GM18511 (cell line): ENCODE results near the gene WDR74.
"Not testable (repeated sequence)": the region's sequence is repeated elsewhere in the genome, so short reads cannot be mapped to it uniquely, and the experiment has no call there.

Source experiments
- ATAC-seq: cut with Tn5 transposase; IDR thresholded peaks from one replicate; pipeline ENCODE4 v1.9.1; 2021; ENCODE audit warnings: mild to moderate bottlenecking, moderate library complexity; ENCODE audit not compliant: unreplicated experiment

The WDR74 gene

GRCh38 chr11:62839050-62839945 is at the start of gene WDR74:
WDR74 (minus strand) TSS chr11:62839590; CDS start chr11:62839570, 20 bp downstream.
- peak; percentile 39 for ATAC-seq

GRCh38 chr11:62889126-62889483 is 49.7 kb upstream of the WDR74 start:
- ATAC-seq, result no peak

GRCh38 chr11:62888406-62888805 is 49.0 kb upstream of the WDR74 start:
- no peak for ATAC-seq

- ATAC-seq, result no peak
These were observed 45.9 kb upstream of the WDR74 start for GRCh38 chr11:62885137-62885750.

- no peak for ATAC-seq
These were observed 44.3 kb upstream of the WDR74 start for GRCh38 chr11:62883673-62884072.

GRCh38 chr11:62882788-62883501 is 43.6 kb upstream of the WDR74 start:
- no peak for ATAC-seq

GRCh38 chr11:62882431-62882749 is 43.0 kb upstream of the WDR74 start:
- ATAC-seq, result no peak

GRCh38 chr11:62881579-62882430 is 42.4 kb upstream of the WDR74 start:
- peak; percentile 57 for ATAC-seq

- ATAC-seq, result peak; percentile 80
These were observed 41.6 kb upstream of the WDR74 start, which contains the start of gene SLC3A2 for GRCh38 chr11:62880803-62881578. SLC3A2 (plus strand) TSS chr11:62880896; CDS start chr11:62881024, 128 bp downstream.

- ATAC-seq, result peak; percentile 39
These were observed 40.9 kb upstream of the WDR74 start for GRCh38 chr11:62880231-62880802.

GRCh38 chr11:62879235-62879978 is 40.0 kb upstream of the WDR74 start:
- no peak for ATAC-seq

- ATAC-seq, result no peak
These were observed 37.3 kb upstream of the WDR74 start for GRCh38 chr11:62876712-62877111.

- no peak for ATAC-seq
These were observed 36.5 kb upstream of the WDR74 start for GRCh38 chr11:62875698-62876478.

GRCh38 chr11:62874851-62875250 is 35.5 kb upstream of the WDR74 start:
- no peak for ATAC-seq

- no peak for ATAC-seq
These were observed 26.2 kb upstream of the WDR74 start for GRCh38 chr11:62865635-62866034.

GRCh38 chr11:62863687-62864335 is 24.4 kb upstream of the WDR74 start:
- no peak for ATAC-seq

- not testable (repeated sequence) for ATAC-seq
These were observed 22.3 kb upstream of the WDR74 start for GRCh38 chr11:62861564-62862192.
